OCI-LY1 (cell line): ENCODE results near the gene ATAD3C.
"Not testable (repeated sequence)": the region's sequence is repeated elsewhere in the genome, so short reads cannot be mapped to it uniquely, and the experiment has no call there.

Experiments used
- EZH2 ChIP-seq: fragments of 200-600 bp; sonication (generic), shearing (Covaris generic); IDR thresholded peaks from 2 replicates; pipeline ENCODE4 v1.8.0; 2017; ENCODE audit warnings: borderline replicate concordance, mixed run types, mild to moderate bottlenecking, antibody characterized with exemption, low read length, moderate library complexity, mixed read lengths
- TF ChIP-seq, protein P1 (sequence below): fragments of 200-600 bp; sonication (generic), shearing (Covaris generic); IDR thresholded peaks from 2 replicates; pipeline ENCODE4 v1.5.1; 2017; ENCODE audit warnings: mild to moderate bottlenecking, antibody characterized with exemption, low read length, moderate library complexity, mixed read lengths

DNA sequence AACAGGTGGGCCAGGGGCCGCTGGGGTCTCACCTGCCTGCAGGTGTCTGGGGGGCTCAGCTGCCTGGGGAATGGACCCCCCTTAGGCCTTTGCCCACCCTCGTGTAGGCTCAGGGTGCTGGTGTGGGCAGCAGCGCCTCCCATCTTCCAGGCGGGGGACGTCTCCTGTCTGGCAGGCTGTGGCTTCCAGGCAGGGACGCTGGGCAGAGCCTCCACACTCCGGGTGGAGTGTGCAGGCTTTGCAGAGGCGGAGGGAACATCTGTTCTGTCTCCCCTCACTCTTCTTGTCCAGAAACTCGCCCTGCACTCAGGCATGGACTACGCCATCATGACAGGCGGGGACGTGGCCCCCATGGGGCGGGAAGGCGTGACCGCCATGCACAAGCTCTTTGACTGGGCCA is 6.4 kb downstream of the ATAD3C start:
- TF ChIP-seq, protein P1, sequence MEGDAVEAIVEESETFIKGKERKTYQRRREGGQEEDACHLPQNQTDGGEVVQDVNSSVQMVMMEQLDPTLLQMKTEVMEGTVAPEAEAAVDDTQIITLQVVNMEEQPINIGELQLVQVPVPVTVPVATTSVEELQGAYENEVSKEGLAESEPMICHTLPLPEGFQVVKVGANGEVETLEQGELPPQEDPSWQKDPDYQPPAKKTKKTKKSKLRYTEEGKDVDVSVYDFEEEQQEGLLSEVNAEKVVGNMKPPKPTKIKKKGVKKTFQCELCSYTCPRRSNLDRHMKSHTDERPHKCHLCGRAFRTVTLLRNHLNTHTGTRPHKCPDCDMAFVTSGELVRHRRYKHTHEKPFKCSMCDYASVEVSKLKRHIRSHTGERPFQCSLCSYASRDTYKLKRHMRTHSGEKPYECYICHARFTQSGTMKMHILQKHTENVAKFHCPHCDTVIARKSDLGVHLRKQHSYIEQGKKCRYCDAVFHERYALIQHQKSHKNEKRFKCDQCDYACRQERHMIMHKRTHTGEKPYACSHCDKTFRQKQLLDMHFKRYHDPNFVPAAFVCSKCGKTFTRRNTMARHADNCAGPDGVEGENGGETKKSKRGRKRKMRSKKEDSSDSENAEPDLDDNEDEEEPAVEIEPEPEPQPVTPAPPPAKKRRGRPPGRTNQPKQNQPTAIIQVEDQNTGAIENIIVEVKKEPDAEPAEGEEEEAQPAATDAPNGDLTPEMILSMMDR = not testable (repeated sequence)
- not testable (repeated sequence) for TF ChIP-seq EZH2
